Fibroblast of the aortic adventitia (primary cell): ENCODE measurements around the gene PNRC1. TPM values are rescaled to one million over a fixed set of nuclear protein-coding genes. Genes with fewer than 3 reads are reported as not detected.
"Not testable (repeated sequence)": the region's sequence is repeated elsewhere in the genome, so short reads cannot be mapped to it uniquely, and the experiment has no call there.

Source experiments
- DNase-seq: peaks from one replicate; pipeline ENCODE4 v3.0.0-alpha.2; 2010; ENCODE audit warnings: low read depth
- H3K4me3 ChIP-seq: 2 replicates; pipeline ENCODE4 v1.5.1; 2011; ENCODE audit warnings: low read depth, mild to moderate bottlenecking, control low read depth, low read length, moderate library complexity
- total RNA-seq: library from RNA; depleted of rRNA; stranded (reverse); fragments of >200 nt; gene quantifications from 2 replicates; pipeline ENCODE4 v1.2.3, GENCODE V29; 2012; ENCODE audit warnings: low replicate concordance
- TF ChIP-seq, protein P1 (sequence below): IDR thresholded peaks from 2 replicates; pipeline ENCODE4 v1.5.1; 2011; ENCODE audit warnings: mild to moderate bottlenecking, low read length, control low read depth, inconsistent platforms; ENCODE audit not compliant: insufficient read depth

PNRC1 gene
- total RNA-seq, 1 donor = 92.3 TPM

DNA sequence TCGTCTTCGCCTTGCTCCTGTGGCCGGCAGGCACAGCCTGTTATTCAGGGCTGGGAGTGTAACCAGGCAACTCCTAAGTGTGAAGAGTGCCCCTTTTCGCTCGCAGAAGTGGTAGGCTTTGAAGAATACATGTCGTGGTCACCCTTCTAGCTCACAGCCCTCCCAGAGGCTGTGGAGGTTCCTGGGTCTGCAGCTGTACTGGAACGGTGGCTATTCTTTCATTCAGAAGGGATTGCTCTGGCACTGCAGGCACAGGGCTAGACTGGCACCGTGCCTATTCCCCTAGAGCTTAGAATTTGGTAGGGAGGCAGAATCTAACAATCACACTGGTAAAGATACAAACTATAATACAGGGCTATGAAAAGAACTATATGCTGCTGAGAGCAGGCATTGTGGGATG is 38.4 kb downstream of the PNRC1 start:
- DNase-seq = no peak
- TF ChIP-seq, protein P1, sequence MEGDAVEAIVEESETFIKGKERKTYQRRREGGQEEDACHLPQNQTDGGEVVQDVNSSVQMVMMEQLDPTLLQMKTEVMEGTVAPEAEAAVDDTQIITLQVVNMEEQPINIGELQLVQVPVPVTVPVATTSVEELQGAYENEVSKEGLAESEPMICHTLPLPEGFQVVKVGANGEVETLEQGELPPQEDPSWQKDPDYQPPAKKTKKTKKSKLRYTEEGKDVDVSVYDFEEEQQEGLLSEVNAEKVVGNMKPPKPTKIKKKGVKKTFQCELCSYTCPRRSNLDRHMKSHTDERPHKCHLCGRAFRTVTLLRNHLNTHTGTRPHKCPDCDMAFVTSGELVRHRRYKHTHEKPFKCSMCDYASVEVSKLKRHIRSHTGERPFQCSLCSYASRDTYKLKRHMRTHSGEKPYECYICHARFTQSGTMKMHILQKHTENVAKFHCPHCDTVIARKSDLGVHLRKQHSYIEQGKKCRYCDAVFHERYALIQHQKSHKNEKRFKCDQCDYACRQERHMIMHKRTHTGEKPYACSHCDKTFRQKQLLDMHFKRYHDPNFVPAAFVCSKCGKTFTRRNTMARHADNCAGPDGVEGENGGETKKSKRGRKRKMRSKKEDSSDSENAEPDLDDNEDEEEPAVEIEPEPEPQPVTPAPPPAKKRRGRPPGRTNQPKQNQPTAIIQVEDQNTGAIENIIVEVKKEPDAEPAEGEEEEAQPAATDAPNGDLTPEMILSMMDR = no peak

DNA sequence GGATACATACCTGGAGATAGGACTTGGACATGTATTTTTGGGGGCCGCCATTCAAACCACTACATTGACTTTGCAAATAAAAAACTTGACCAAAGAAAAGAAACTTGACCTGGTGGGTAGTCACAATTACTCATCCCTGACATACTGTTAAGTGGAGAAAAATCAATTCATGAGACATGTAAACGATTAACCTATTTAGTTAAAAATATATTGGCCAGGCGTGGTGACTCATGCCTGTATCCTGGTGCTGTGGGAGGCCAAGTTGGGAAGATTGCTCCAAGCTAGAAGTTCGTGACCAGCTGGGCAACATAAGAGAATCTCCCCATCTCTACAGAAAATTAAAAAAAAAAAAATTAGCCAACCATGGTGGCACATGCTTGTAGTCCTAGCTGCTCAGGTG is 39.8 kb downstream of the PNRC1 start:
- TF ChIP-seq, protein P1 = no peak
- DNase-seq = peak; percentile 11

More for the DNA sequence above, 38.4 kb downstream of the PNRC1 start:
- H3K4me3 ChIP-seq = no peak overlapping the region

DNA sequence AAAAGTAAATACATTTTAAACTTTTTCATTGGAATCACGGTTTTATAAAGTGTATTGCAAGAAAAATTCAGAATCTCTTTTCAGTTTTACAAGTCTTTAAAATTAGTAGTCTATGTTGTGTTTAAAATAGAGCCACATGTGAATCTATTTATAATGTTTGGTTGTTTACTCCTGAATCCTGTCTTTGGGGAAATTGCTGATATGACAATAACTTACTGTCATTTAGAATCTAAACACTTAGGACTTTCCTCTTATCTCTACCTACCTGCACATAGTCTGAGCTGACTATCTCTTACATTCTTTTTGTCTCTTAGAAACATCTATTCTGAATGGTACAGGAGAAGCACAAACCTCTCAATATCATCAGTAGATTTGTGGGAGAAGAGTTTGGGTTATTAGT is 41.4 kb downstream of the PNRC1 start:
- no peak overlapping the region for H3K4me3 ChIP-seq
- TF ChIP-seq, protein P1 = no peak
- DNase-seq = no peak

More for the DNA sequence above, 39.8 kb downstream of the PNRC1 start:
- no peak overlapping the region for H3K4me3 ChIP-seq

DNA sequence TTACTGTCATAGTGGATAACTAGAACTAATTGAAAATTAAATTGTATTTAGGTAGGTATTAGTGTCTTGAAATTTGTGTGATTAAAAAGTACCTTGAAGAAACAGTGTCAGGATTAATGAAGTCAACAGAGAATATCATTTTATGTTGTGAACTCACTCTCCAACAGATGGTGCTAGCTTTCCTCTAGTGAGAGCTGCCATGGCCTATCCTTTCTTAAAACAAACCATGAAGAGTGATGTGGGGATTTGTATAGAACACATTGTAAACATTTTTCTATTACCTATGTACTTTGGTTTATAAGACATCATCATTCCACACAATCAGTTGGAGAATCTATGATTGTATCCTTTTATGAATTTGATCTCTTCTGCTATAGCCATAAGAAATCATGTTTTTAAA is 42.1 kb downstream of the PNRC1 start:
- TF ChIP-seq, protein P1 = peak; percentile 50
- DNase-seq = peak; percentile 52

DNA sequence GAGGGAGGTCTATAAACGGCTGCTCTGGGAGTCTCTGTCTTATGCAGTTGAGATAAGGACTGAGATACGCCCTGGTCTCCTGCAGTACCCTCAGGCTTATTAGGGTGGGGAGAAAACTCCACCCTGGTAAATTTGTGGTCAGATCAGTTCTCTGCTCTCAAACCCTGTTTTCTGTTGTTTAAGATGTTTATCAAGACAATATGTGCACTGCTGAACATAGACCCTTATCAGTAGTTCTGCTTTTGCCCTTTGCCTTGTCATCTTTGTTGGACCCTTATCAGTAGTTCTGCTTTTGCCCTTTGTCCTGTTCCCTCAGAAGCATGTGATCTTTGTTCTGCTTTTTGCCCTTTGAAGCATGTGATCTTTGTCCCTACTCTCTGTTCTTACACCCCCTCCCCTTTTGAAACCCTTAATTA is 47.7 kb downstream of the PNRC1 start:
- not testable (repeated sequence) for H3K4me3 ChIP-seq, DNase-seq

More for the DNA sequence above, 42.1 kb downstream of the PNRC1 start:
- no peak overlapping the region for H3K4me3 ChIP-seq

DNA sequence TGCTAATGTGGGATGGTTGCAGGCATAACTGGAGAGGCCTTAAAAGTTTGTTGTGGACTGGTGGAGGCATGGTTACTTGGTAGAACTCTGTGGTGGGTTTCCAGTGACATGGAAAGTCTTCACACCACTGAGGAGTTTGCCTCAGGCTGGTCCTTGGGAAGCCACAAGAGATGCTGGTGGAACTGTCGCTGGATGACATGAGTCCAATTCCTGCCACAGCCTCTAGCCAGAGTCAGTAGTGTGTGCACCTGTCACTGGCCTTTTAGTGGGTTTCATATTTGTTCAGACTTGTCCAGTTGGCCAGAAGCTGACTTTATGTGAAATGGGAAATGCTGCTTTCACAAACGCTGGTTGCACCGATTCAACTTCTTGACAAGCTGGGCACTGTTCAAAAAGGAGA is 51.0 kb downstream of the PNRC1 start:
- TF ChIP-seq, protein P1 = no peak

DNA sequence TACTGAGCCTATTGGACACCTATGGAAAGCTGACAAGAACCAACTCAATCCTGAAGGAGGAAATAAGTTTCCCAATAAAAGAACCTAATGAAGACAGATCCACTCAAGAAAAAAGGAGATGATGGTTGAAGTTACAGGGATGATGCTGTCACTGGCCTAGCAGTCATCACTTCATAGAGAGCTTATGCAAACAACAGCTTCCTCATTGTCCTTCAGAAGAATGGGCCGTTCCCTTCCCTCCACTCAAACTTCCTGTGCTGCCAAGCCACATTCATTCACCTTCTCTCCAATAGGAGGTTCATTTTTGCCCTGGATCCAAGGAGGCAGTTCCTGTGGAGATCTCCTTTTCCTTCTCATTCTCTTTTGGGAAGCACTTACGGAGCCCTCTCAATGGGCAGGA is 51.5 kb downstream of the PNRC1 start:
- no peak overlapping the region for H3K4me3 ChIP-seq
- TF ChIP-seq, protein P1 = no peak

More for the DNA sequence above, 51.0 kb downstream of the PNRC1 start:
- no peak overlapping the region for H3K4me3 ChIP-seq
- DNase-seq = no peak

More for the DNA sequence above, 51.5 kb downstream of the PNRC1 start:
- no peak for DNase-seq
